HPDE6-E6E7 (cell line): ENCODE measurements around the gene STK40.

Source experiments
- DNase-seq: peaks from one replicate; pipeline ENCODE4 v3.0.0; 2011; ENCODE audit warnings: missing footprints; ENCODE audit errors: extremely low spot score

Gene STK40

DNA sequence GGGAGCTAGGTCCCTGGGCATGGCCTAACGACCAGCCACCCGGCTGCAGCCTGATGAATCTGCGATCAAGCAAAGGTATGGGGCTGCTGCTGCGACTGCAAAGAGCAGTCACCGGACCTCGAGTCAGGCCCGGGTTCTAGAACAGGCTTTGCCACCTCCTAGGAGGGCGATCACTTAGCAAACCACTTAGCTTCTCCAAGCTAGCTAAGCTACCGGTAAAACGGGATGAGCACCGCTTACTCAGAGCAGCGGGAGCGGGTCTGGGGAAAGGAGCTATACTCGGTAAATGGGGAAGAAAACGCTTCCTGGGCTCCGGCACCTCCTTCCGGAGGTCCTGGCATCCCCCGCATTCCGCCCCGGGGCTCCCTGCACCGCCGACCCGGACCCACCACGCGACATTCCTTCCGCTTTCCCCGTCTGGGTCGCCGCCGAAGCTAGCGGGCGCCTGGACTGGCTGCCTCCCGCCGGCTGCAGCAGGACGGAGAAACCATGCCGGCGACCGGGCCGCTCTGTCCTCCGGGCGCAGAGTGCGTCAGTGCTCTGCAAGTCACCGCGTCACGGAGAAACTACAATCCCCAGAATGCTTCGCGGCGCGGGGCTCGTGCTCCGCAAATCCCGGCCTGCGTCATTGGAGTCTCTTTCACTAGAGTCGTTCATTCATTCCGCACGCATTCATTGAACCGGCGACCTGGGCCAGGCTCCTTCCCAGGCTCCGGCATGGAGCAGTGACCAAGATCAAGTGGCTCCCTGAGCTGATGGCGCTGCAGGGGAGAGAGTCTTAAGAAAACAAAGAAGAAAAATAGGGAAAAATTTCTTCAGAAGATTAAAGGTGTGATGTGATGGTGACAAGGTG, 11.9 kb upstream of the STK40 start, which contains the start of gene LSM10:
Gene LSM10 (minus strand): TSS at position 531 of the 853 bp plus-strand sequence. CDS start 3,779 bp downstream, outside the sequence.
- DNase-seq = peak; percentile 97

GRCh38 chr1:36397083-36397377, 11.3 kb upstream of the STK40 start:
- no peak for DNase-seq

DNA sequence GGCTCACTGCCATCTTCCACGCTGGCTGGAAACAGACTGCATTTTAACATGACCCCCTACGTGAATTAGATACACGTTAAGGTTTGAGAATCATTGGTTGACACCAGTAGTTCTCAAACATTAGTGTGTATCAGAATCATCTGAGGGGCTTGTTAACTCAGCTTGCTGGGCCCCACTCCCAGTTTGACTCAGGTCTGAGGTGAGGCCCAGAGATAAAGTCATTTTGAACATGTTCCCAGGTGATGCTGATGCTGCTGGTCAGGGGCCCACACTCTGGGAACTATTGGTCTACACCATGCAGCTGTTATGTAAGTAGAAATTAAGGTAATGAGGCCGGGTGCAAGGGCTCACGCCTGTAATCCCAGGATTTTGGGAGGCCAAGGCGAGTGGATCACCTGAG, 10.6 kb upstream of the STK40 start:
- no peak for DNase-seq

DNA sequence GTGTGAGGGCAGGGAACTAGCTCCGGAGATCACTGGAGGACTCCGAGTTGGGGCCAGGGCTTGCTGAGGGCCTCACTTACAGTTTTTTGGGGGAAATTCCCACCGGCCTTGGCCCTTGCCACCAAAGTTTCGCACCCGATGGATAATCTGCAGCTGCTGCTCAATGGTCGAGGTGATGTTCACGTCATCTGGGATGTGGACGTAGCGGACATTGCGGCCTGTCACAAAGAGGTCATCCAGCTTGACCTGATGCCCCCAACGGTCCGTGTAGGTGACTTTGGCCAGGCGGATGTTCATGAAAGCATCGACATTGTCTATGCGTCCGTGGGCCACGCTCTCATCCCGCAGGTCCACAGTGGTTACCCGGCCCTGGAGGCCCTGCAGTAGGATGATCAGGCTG, 8.0 kb upstream of the STK40 start:
- DNase-seq = no peak

GRCh38 chr1:36392836-36393235, 7.1 kb upstream of the STK40 start:
- no peak for DNase-seq

GRCh38 chr1:36391271-36391670, 5.5 kb upstream of the STK40 start:
- no peak for DNase-seq

- DNase-seq = no peak
Observed at GRCh38 chr1:36390411-36390810, 4.7 kb upstream of the STK40 start.

- no peak for DNase-seq
Observed at GRCh38 chr1:36389999-36390398, 4.3 kb upstream of the STK40 start.

DNA sequence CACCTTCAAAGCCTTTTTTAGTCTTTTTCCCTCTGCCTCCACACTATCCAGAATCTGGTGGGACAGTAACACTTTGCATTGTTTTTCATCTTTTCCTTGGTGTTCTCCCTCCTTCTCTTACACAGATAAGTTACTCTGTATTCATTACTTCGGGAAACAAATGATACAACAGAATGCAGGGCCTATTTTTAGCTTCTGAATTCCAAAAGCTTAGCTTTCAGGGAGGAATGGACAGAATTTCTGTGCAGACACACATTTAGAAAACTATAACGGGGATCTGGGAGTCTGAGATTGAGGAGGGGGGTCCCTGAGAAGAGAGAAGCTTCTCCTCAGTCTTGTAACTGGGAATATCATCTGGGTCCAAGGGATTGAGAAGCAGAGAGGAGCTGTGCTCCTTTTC, 3.5 kb upstream of the STK40 start:
- DNase-seq = no peak

DNA sequence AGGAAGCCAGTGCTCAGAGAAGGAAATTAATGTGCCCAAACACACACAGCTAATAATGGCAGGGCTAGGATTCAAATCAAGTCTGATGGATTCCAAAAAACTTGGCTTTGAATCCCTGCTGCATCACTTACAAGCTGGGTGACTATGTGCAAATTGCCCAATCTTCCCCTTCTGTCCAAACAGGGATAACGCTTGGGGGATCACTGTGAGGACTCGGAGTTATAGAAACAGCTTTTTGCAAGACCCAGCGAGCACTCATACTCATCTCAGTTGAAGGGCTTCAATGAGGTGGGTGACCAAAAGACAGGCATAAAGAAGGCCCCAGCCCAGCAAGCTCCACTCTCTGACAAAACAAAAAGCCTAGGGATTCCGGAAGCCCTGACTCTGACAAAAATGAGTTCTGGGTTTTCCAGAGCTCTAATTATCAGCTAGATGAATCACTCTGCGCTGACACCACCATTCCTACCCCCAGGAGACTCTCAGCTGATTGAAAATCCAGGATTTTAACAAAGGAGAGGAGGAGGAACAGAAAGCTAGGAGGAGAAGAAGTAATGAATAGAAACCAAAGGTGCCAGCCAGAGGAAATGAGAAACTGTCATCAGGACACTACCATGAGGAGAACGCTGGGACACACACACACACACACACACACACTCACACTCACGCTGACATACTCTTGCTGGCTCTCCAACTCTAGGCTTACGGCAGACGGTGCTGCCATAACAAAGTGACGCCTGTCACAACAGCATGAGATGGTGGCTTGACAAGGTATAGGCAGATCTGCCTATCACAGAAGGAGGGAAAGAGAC, 1.6 kb upstream of the STK40 start:
- DNase-seq = peak; percentile 22

GRCh38 chr1:36386265-36387140, 779 bp upstream of the STK40 start:
- peak; percentile 99 for DNase-seq

DNA sequence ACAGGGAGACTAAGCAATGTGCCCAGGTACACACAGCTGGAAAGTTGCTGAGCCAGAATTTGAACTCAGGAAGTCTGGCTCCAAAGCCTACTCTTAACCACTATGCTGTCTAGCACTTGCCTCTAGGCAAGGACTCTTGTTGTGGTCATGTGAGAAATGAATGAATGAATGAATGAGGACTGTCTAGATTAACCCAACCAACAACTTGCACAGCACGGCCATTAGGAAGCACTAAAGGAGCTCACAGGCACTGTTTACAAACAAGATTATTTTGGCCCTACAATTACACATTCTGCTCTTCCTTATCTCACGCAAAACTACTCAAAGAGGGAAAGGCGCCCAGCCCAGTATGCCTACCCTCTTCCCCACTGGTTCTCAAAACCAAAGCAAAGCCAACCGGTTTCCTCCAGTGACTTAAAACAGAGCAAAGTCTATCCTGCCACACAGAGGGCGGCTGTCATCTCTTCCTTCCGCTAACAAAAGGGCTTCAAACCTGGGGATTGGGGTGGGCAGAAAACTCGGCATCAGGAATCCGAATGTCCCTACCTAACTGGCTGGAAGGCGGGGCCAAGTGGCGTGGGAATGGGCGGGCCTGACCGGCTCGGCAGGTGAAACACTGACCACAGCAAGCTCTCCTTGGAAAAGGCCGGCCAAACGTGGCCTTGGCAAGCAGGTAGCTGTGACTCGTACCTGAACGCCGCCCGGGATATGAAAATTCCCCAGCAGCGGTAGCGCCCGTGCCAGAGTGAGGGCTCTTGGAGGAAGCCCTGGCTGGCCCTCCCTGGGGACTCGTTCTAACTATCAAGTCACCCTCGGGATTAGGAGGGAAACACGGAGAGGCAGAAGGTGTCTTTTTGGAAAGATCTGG, 948 bp downstream of the STK40 start:
- peak; percentile 44 for DNase-seq

- no peak for DNase-seq
Observed at GRCh38 chr1:36383240-36383639, 2.5 kb downstream of the STK40 start.

DNA sequence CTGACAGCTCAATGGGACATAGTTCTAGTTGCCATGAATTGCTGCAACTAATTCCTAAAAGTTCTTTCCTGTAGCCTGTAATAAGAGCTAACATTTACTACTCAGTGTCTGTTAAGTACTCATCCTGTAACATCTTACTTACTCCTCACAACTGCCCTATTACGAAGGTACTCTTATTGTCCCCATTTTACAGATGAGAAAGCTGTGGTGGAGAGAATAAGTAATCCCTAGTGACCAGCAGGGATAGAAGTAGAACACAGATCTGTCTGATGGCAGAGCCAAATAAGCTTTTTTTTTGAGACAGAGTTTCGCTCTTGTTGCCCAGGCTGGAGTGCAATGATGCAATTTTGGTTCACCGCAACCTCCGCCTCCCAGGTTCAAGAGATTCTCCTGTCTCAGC, 3.1 kb downstream of the STK40 start:
- no peak for DNase-seq

- DNase-seq = no peak
Observed at GRCh38 chr1:36382231-36382630, 3.5 kb downstream of the STK40 start.

- no peak for DNase-seq
Observed at GRCh38 chr1:36381405-36381804, 4.3 kb downstream of the STK40 start.

DNA sequence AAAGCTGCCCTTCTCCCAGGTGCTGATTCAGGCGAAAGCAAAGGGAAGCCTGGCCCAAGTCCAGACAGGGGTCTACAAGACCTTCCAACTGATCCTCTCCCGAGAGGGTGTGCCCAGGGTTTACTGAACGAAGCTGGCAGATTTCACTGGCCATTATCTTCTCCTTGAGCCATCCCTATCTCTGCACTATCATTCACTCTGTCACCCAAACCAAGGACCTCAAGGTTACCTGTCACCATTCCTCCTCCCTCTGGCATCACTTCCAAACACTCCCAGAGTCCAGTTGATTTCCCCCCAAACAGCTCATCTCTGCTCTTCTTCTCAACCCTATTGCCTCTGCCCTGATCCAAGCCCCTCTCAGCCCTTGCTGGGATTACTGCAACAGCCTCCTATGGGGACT, 4.9 kb downstream of the STK40 start:
- no peak for DNase-seq

- no peak for DNase-seq
Observed at GRCh38 chr1:36380143-36380619, 5.5 kb downstream of the STK40 start.

- no peak for DNase-seq
Observed at GRCh38 chr1:36377791-36378492, 7.8 kb downstream of the STK40 start.

DNA sequence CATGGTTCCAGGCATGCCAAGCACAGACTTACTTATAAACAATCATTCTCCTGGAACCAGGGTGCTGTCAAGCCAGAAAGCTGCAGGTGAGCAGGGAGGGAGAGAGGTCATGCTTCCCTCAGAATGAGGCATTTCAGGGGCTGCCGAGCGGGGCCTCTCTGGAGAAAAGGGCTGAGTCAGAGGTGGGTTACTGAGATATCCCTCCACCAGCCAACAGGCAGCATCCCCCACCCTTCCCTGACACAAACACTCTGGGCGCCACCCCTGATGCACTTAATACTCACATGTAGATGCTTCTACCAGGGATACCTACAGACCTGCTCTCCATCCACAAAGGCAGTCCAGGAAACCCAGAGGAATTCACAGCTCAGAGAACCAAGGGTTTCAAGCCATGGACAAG, 13.1 kb downstream of the STK40 start:
- DNase-seq = no peak
